IMR-90 (cell line): ENCODE data around the gene SAAL1. TPM values are rescaled to one million over a fixed set of nuclear protein-coding genes. Genes with fewer than 3 reads are reported as not detected.

Experiments used
- ATAC-seq: fragments of 200-7000 bp; cut with Tn5 transposase; 2 replicates; pipeline ENCODE4 v1.9.1; 2020; ENCODE audit warnings: low read depth, mild to moderate bottlenecking, moderate library complexity
- BruUV-seq: library from RNA; stranded (reverse); fragments of 400-500 nt; replicated peaks from 2 replicates; lab custom pipeline; 2021; lab: Mats Ljungman, UMichigan
- CTCF ChIA-PET: fragments of 300-600 bp; formaldehyde crosslinking; extraction: SDS; loops from one replicate; lab custom pipeline; 2021; ENCODE audit warnings: antibody characterized with exemption; lab: Yijun Ruan, JAX
- POLR2A ChIA-PET: fragments of 300-600 bp; sonication (Branson Sonifier 250); formaldehyde crosslinking; loops from one replicate; lab custom pipeline; 2022; ENCODE audit warnings: antibody characterized with exemption; ENCODE audit not compliant: unreplicated experiment; lab: Charles Lee
- DNase-seq: peaks from one replicate; pipeline ENCODE4 v3.0.0; 2013
- H2AFZ ChIP-seq: replicated peaks from 2 replicates; pipeline ENCODE3; 2013; ENCODE audit warnings: low read length, mild to moderate bottlenecking; ENCODE audit not compliant: poor library complexity
- H2AK5ac ChIP-seq: 2 replicates; pipeline ENCODE4 v1.6.1; 2013; ENCODE audit warnings: low read depth, low read length, inconsistent platforms
- H2AK9ac ChIP-seq: replicated peaks from 2 replicates; pipeline ENCODE3; 2013; ENCODE audit warnings: mild to moderate bottlenecking, low read depth, low read length, moderate library complexity; ENCODE audit not compliant: poor library complexity
- H2BK120ac ChIP-seq: 2 replicates; pipeline ENCODE4 v1.6.1; 2013; ENCODE audit warnings: low read depth, low read length, inconsistent platforms
- H2BK15ac ChIP-seq: 3 replicates; pipeline ENCODE4 v1.6.1; 2013; ENCODE audit warnings: low read depth, low read length, inconsistent platforms
- H2BK20ac ChIP-seq: 2 replicates; pipeline ENCODE4 v1.6.1; 2013; ENCODE audit warnings: low read depth, mild to moderate bottlenecking, inconsistent platforms, low read length, moderate library complexity
- H2BK5ac ChIP-seq: 2 replicates; pipeline ENCODE4 v1.6.1; 2013; ENCODE audit warnings: mild to moderate bottlenecking, low read depth, low read length, inconsistent platforms; ENCODE audit not compliant: poor library complexity, severe bottlenecking
- H3K14ac ChIP-seq: replicated peaks from 2 replicates; pipeline ENCODE4 v1.6.1; 2013; ENCODE audit warnings: low read depth, low read length, inconsistent platforms
- H3K18ac ChIP-seq: 2 replicates; pipeline ENCODE4 v1.6.1; 2013; ENCODE audit warnings: low read depth, low read length, control low read depth
- H3K23ac ChIP-seq: 2 replicates; pipeline ENCODE4 v1.6.1; 2013; ENCODE audit warnings: low read depth, low read length, inconsistent platforms
- H3K27ac ChIP-seq: 2 replicates; pipeline ENCODE4 v1.5.1; 2013; ENCODE audit warnings: mild to moderate bottlenecking, control low read depth, low read length; ENCODE audit not compliant: insufficient read depth
- H3K27me3 ChIP-seq: 2 replicates; pipeline ENCODE4 v1.6.1; 2013; ENCODE audit warnings: low read length; ENCODE audit not compliant: control insufficient read depth, insufficient read depth
- H3K36me3 ChIP-seq: 2 replicates; pipeline ENCODE4 v1.6.1; 2013; ENCODE audit warnings: low read length, mixed read lengths; ENCODE audit not compliant: control insufficient read depth, insufficient read depth
- H3K4ac ChIP-seq: 2 replicates; pipeline ENCODE4 v1.6.1; 2013; ENCODE audit warnings: low read depth, low read length, inconsistent platforms
- H3K4me1 ChIP-seq: 2 replicates; pipeline ENCODE4 v1.6.1; 2013; ENCODE audit warnings: low read length, mixed read lengths; ENCODE audit not compliant: control insufficient read depth, insufficient read depth
- H3K4me2 ChIP-seq: 2 replicates; pipeline ENCODE4 v1.6.1; 2013; ENCODE audit warnings: low read depth, mild to moderate bottlenecking, control low read depth, low read length, moderate library complexity
- H3K4me3 ChIP-seq: 2 replicates; pipeline ENCODE4 v1.5.1; 2013; ENCODE audit warnings: low read depth, mild to moderate bottlenecking, control low read depth, low read length, moderate library complexity; ENCODE audit not compliant: insufficient read depth
- H3K56ac ChIP-seq: 2 replicates; pipeline ENCODE4 v1.6.1; 2013; ENCODE audit warnings: low read length, inconsistent platforms; ENCODE audit not compliant: insufficient read depth; ENCODE audit errors: extremely low read depth
- H3K79me1 ChIP-seq, 2 experiments: 2 replicates each; pipeline ENCODE4 v1.6.1; 2013; ENCODE audit warnings: low read length in 2 of 2, inconsistent platforms in 1 of 2, low read depth in 1 of 2
- H3K9ac ChIP-seq: 2 replicates; pipeline ENCODE4 v1.6.1; 2013; ENCODE audit warnings: low read depth, low read length, control low read depth
- H3K9me1 ChIP-seq: 2 replicates; pipeline ENCODE4 v1.6.1; 2013; ENCODE audit warnings: low read length, inconsistent platforms; ENCODE audit not compliant: insufficient read depth
- H3K9me3 ChIP-seq: 2 replicates; pipeline ENCODE4 v1.6.1; 2013; ENCODE audit warnings: low read length; ENCODE audit not compliant: control insufficient read depth, insufficient read depth
- H4K20me1 ChIP-seq: 2 replicates; pipeline ENCODE4 v1.6.1; 2013; ENCODE audit warnings: low read length, inconsistent platforms; ENCODE audit not compliant: insufficient read depth
- H4K5ac ChIP-seq: 2 replicates; pipeline ENCODE4 v1.6.1; 2013; ENCODE audit warnings: mild to moderate bottlenecking, low read depth, low read length, control low read depth
- H4K8ac ChIP-seq, 2 experiments: 2 replicates each; pipeline ENCODE4 v1.6.1; 2013; ENCODE audit warnings: low read depth in 2 of 2, low read length in 2 of 2, control low read depth in 1 of 2, inconsistent platforms in 1 of 2
- H4K91ac ChIP-seq: 2 replicates; pipeline ENCODE4 v1.6.1; 2013; ENCODE audit warnings: low read depth, low read length, inconsistent platforms; ENCODE audit not compliant: insufficient read depth
- BHLHE40 ChIP-seq: fragments of 150-350 bp; IDR thresholded peaks from 2 replicates; pipeline ENCODE4 v1.6.1; 2016; ENCODE audit warnings: mild to moderate bottlenecking, low read depth, low read length
- CEBPB ChIP-seq: IDR thresholded peaks from 2 replicates; pipeline ENCODE4 v1.6.1; 2012; ENCODE audit warnings: low read depth, low read length, improper control_type of control experiment
- CHD1 ChIP-seq: IDR thresholded peaks from 2 replicates; pipeline ENCODE4 v1.6.1; 2012; ENCODE audit warnings: low read depth, low read length, improper control_type of control experiment
- CTCF ChIP-seq: conservative IDR thresholded peaks from 2 replicates; pipeline ENCODE4 v1.5.1; 2012; ENCODE audit warnings: mild to moderate bottlenecking, low read depth, low read length, improper control_type of control experiment
- FOS ChIP-seq: fragments of 150-350 bp; IDR thresholded peaks from 2 replicates; pipeline ENCODE4 v1.6.1; 2016; ENCODE audit warnings: low read depth, low read length
- MAFK ChIP-seq: IDR thresholded peaks from 2 replicates; pipeline ENCODE4 v1.6.1; 2012; ENCODE audit warnings: low read depth, low read length, improper control_type of control experiment
- MAZ ChIP-seq: IDR thresholded peaks from 2 replicates; pipeline ENCODE4 v1.6.1; 2012; ENCODE audit warnings: low read depth, mild to moderate bottlenecking, low read length, improper control_type of control experiment, moderate library complexity, borderline replicate concordance
- MXI1 ChIP-seq: IDR thresholded peaks from 2 replicates; pipeline ENCODE4 v1.6.1; 2012; ENCODE audit warnings: low read depth, mild to moderate bottlenecking, low read length, moderate library complexity, borderline replicate concordance
- NFE2L2 ChIP-seq: fragments of 150-350 bp; IDR thresholded peaks from 2 replicates; pipeline ENCODE4 v1.6.1; 2016; ENCODE audit warnings: low read depth, mild to moderate bottlenecking, low read length
- POLR2A ChIP-seq: IDR thresholded peaks from 2 replicates; pipeline ENCODE4 v1.6.1; 2012; ENCODE audit warnings: mild to moderate bottlenecking, low read depth, low read length
- RAD21 ChIP-seq: IDR thresholded peaks from 2 replicates; pipeline ENCODE4 v1.6.1; 2012; ENCODE audit warnings: low read length, improper control_type of control experiment
- RCOR1 ChIP-seq: IDR thresholded peaks from 2 replicates; pipeline ENCODE4 v1.6.1; 2012; ENCODE audit warnings: mild to moderate bottlenecking, low read length, improper control_type of control experiment; ENCODE audit not compliant: insufficient replicate concordance
- RFX5 ChIP-seq: IDR thresholded peaks from 2 replicates; pipeline ENCODE4 v1.8.0; 2012; ENCODE audit warnings: low read depth, mild to moderate bottlenecking, low read length, moderate library complexity
- SMC3 ChIP-seq: fragments of 150-350 bp; IDR thresholded peaks from 2 replicates; pipeline ENCODE4 v1.6.1; 2016; ENCODE audit warnings: low read depth, mild to moderate bottlenecking, antibody characterized with exemption, low read length, moderate library complexity
- USF2 ChIP-seq: fragments of 150-350 bp; IDR thresholded peaks from 2 replicates; pipeline ENCODE4 v1.6.1; 2017; ENCODE audit warnings: mild to moderate bottlenecking, antibody characterized with exemption, low read length, low read depth
- WGBS, 2 experiments: methylation state at CpG; one replicate each; pipeline versions ENCODE4 v1.1.5 to v1.1.7; 2013; ENCODE audit warnings: missing lambda C conversion rate in 2 of 2; ENCODE audit not compliant: insufficient read length in 1 of 2; ENCODE audit errors: extremely low coverage in 2 of 2; 5-methylcytosine and 5-hydroxymethylcytosine counted together
- dilution Hi-C: fragments of 300-500 bp; cut with HindIII; formaldehyde crosslinking; loops from one replicate; pipeline ENCODE4 v1.14.3; 2018; ENCODE audit warnings: low sequenced_read_pairs; ENCODE audit not compliant: unreplicated experiment
- in situ Hi-C: fragments of 300-500 bp; cut with MboI; formaldehyde crosslinking; loops from 3 replicates; pipeline ENCODE4 v1.14.3; 2019; ENCODE audit warnings: low sequenced_read_pairs, inconsistent platforms, mixed read lengths
- intact Hi-C: fragments of 100-400 bp; cut with micrococcal nuclease; formaldehyde crosslinking; loops from 2 replicates; pipeline ENCODE4 v1.10.0; 2022
- polyA plus RNA-seq, 3 experiments: library from polyadenylated mRNA; depleted of rRNA; stranded (reverse); fragments of >200 nt; gene quantifications; 2 replicates each; pipeline ENCODE4 v1.2.3, GENCODE V29; 2012; ENCODE audit warnings: low replicate concordance in 1 of 3
- total RNA-seq: library from RNA; depleted of rRNA; stranded (reverse); fragments of >200 nt; gene quantifications from 2 replicates; pipeline ENCODE4 v1.2.3, GENCODE V29; 2012
- TF ChIP-seq, protein P1 (sequence below): fragments of 150-350 bp; IDR thresholded peaks from 2 replicates; pipeline ENCODE4 v1.6.1; 2016; ENCODE audit warnings: low read depth, mild to moderate bottlenecking, low read length, moderate library complexity, borderline replicate concordance

SAAL1 gene
- total and polyA plus RNA-seq, 2 of the 4 experiments (the other 2 are of a cell fraction), result 12.5 to 12.8 TPM

GRCh38 chr11:18066626-18067025 lies 39.3 kb downstream of the SAAL1 start:
- in situ Hi-C loops, result no loop called here

More at GRCh38 chr11:18066626-18067025, 39.3 kb downstream of the SAAL1 start:
- H2AFZ ChIP-seq, result no peak overlapping the region
- DNase-seq (peak; percentile 19), ATAC-seq (no peak)
- H3K4me2 ChIP-seq, result no peak overlapping the region
- no peaks in the 10 kb centered on the region for H3K9me1 ChIP-seq
- no peak overlapping the region for H3K23ac ChIP-seq
- no peak overlapping the region for H4K8ac ChIP-seq
- H4K91ac ChIP-seq, result no peak overlapping the region
- H2BK5ac ChIP-seq, result no peak overlapping the region
- no peak overlapping the region for H2AK5ac ChIP-seq
- H3K18ac ChIP-seq, result no peak overlapping the region
- ChIA-PET CTCF (no interaction called here), POLR2A (no interaction called here)
- TF ChIP-seq SMC3 (no peak), MAZ (no peak), MAFK (no peak), MXI1 (no peak), FOS (no peak), RCOR1 (no peak), RFX5 (no peak), CTCF (no peak), RAD21 (no peak), USF2 (no peak), BHLHE40 (no peak), NFE2L2 (no peak), CEBPB (no peak), POLR2A (no peak), CHD1 (no peak)
- TF ChIP-seq, protein P1, sequence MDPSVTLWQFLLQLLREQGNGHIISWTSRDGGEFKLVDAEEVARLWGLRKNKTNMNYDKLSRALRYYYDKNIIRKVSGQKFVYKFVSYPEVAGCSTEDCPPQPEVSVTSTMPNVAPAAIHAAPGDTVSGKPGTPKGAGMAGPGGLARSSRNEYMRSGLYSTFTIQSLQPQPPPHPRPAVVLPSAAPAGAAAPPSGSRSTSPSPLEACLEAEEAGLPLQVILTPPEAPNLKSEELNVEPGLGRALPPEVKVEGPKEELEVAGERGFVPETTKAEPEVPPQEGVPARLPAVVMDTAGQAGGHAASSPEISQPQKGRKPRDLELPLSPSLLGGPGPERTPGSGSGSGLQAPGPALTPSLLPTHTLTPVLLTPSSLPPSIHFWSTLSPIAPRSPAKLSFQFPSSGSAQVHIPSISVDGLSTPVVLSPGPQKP, result no peak
- H3K36me3 ChIP-seq, result no peaks in the 10 kb centered on the region
- no CpG with 5 or more reads among the region's 2 CpGs for WGBS, 2 experiments
- no TSS peak for BruUV-seq
- no peak overlapping the region for H3K4ac ChIP-seq
- H4K20me1 ChIP-seq, result no peaks in the 10 kb centered on the region
- dilution Hi-C loops (no loop called here), intact Hi-C loops (no loop called here)
- no peak overlapping the region for H2BK120ac ChIP-seq
- H2BK15ac ChIP-seq, result no peak overlapping the region
- no peaks in the 10 kb centered on the region for H3K9me3 ChIP-seq
- H3K4me3 ChIP-seq, result no peak overlapping the region
- H3K27me3 ChIP-seq, result no peaks in the 10 kb centered on the region
- H3K9ac ChIP-seq, result no peak overlapping the region
- peaks cover 2% of the 10 kb centered on the region; the same call in 1 of the 2 replicates for H3K4me1 ChIP-seq
- H3K79me1 ChIP-seq, result no peaks in the 10 kb centered on the region
- no peak overlapping the region for H3K14ac ChIP-seq
- no peak overlapping the region for H3K27ac ChIP-seq
- no peak overlapping the region for H3K56ac ChIP-seq
- no peak overlapping the region for H2BK20ac ChIP-seq
- no peak overlapping the region for H4K5ac ChIP-seq
- H2AK9ac ChIP-seq, result no peak overlapping the region
